ENCODE data around the gene PACRG.

Gene PACRG

GRCh38 chr6:163212123-163212522, 484.3 kb downstream of the PACRG start:
- Histone ChIP-seq H3K4me3 (no peak overlapping the region), H3K27ac (no peak overlapping the region)
- intact Hi-C loops (cut with DNase I; ENCODE audit: low total_unique reads): no loop called here

DNA sequence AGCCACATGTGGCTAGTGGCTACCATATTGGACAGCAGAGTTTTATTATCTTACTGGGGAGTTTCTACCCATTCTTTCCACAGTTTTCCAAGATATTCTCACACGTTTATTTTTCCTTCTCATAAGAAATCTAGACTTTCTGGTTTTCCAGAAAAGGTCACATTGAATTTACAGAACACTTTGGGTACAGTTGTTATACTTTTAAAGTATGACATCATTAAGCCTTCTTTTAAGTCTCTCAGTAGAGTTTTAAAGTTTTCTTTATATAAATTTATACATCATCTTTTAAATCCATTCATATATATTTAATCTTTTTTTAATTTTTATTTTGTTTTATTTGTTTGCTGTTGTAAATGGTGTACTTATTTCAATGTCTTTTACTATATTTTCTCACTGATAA, 486.5 kb downstream of the PACRG start:
- Histone ChIP-seq H3K4me1 (no peaks in the 10 kb centered on the region), H3K9me3 (peaks cover 0 to 12% (median 10%) of the 10 kb centered on the region in 3 donors), H3K36me3 (no peaks in the 10 kb centered on the region), H3K27ac (no peak overlapping the region), H3K4me3 (no peak overlapping the region), H3K27me3 (no peaks in the 10 kb centered on the region)
- intact Hi-C loops (cut with DNase I; ENCODE audit: low total_unique reads): no loop called here
- no peak for DNase-seq
- no peak for TF ChIP-seq CTCF (IDR thresholded peaks at IDR 0.05)

More at GRCh38 chr6:163212123-163212522, 484.3 kb downstream of the PACRG start:
- no peak for DNase-seq
- H3K36me3 ChIP-seq: no peaks in the 10 kb centered on the region
- no peak for TF ChIP-seq CTCF (IDR thresholded peaks at IDR 0.05)
- H3K4me1 ChIP-seq: no peaks in the 10 kb centered on the region
- no peaks in the 10 kb centered on the region for H3K27me3 ChIP-seq
- peaks cover 0 to 12% (median 10%) of the 10 kb centered on the region in 3 donors for H3K9me3 ChIP-seq

GRCh38 chr6:163218361-163218894, 490.7 kb downstream of the PACRG start:
- H3K4me1 ChIP-seq: no peaks in the 10 kb centered on the region
- H3K9me3 ChIP-seq: no peaks in the 10 kb centered on the region
- H3K27ac ChIP-seq: no peak overlapping the region
- H3K4me3 ChIP-seq: no peak overlapping the region
- no peak for TF ChIP-seq CTCF (IDR thresholded peaks at IDR 0.05)
- H3K27me3 ChIP-seq: no peaks in the 10 kb centered on the region
- DNase-seq: no peak
- no peaks in the 10 kb centered on the region for H3K36me3 ChIP-seq
- intact Hi-C loops (cut with DNase I; ENCODE audit: low total_unique reads): no loop called here

DNA sequence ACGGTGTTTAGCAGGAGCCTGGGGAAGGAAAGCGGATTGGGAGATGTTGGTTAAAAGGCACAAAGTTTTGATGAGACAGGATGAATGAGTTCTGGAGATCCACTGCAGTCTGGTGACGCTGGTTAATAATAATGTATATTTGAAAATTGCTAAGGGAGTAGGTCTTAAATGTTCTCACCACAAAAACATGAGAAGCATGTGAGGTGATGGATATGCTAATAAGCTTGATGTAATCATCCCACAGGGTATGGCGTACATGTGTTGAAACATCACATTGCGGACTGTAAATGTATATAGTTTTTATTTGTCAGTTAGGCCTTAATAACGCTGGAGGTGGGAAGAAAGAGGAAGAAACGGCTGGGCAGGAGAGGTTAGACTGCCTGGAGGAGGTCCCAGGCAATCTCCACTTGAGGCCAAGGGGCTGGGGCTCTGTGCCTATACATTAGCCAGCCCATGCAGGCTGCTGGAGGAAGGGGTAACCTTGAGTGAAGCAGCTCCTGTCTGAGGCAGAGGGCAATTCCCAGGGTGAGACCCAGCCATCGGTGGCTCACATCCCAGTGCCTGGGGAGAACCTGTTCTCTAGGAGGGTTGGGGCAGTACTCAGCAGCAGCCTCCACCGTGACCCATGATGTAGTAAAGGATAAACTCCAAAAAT, 498.5 kb downstream of the PACRG start:
- no peaks in the 10 kb centered on the region for H3K4me1 ChIP-seq
- no peak for TF ChIP-seq CTCF (IDR thresholded peaks at IDR 0.05)
- H3K9me3 ChIP-seq: peaks cover 0 to 4% (median 0%) of the 10 kb centered on the region in 3 donors
- no peak for DNase-seq
- H3K27ac ChIP-seq: no peak overlapping the region
- H3K27me3 ChIP-seq: no peaks in the 10 kb centered on the region
- H3K4me3 ChIP-seq: no peak overlapping the region
- intact Hi-C loops (cut with DNase I; ENCODE audit: low total_unique reads): no loop called here
- no peaks in the 10 kb centered on the region for H3K36me3 ChIP-seq

DNA sequence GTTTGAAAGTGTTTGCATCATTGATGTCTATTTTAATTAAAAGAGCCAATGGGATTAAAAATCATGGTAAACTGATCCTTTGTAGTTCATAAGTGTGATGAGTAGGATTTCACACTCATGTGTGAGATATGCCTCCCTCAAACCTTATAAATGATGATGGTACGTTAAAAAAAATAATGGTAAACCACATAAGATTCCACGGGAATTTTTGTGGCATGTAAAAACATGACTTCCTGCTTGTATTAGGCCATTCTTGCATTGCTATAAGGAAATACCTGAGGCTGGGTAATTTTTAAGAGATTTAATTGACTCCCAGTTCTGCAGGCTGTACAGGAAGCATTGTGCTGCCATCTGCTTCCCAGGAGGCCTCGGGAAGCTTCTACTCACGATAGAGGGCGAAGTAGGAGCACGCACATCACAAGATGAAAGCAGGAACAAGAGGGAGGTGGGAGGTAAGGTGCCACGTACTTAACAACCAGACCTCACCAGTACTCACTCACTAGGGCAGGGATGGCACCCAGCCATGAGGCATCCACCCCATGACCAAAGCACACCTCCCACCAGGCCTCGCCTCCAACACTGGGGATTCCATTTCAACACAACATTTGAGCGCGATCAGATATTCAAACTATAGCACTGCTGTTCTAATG, 499.2 kb downstream of the PACRG start:
- intact Hi-C loops (cut with DNase I; ENCODE audit: low total_unique reads): no loop called here
- DNase-seq: no peak
- Histone ChIP-seq H3K9me3 (peaks cover 0 to 4% (median 0%) of the 10 kb centered on the region in 3 donors), H3K4me3 (no peak overlapping the region), H3K36me3 (no peaks in the 10 kb centered on the region), H3K4me1 (no peaks in the 10 kb centered on the region), H3K27me3 (no peaks in the 10 kb centered on the region), H3K27ac (no peak overlapping the region)
- no peak for TF ChIP-seq CTCF (IDR thresholded peaks at IDR 0.05)
